Transverse colon (tissue), 1 donor: ENCODE data around the gene PDE10A.

ENCODE experiments used
- EP300 ChIP-seq: sonication (generic); formaldehyde crosslinking; IDR thresholded peaks from one replicate; pipeline ENCODE4 v1.6.1; 2017; ENCODE audit warnings: antibody characterized with exemption, low read depth
- POLR2A ChIP-seq: fragments of 450-650 bp; IDR thresholded peaks from one replicate; pipeline ENCODE4 v1.6.1; 2016; ENCODE audit warnings: antibody characterized with exemption, mild to moderate bottlenecking, moderate library complexity

- no peak for TF ChIP-seq POLR2A
- TF ChIP-seq EP300: no peak
Observed at GRCh38 chr6:165585060-165585459, 78.0 kb downstream of the PDE10A start.
